ENCODE measurements around the gene PUS1. TPM values are rescaled to one million over a fixed set of nuclear protein-coding genes. Genes with fewer than 3 reads are reported as not detected.

The PUS1 gene
- polyA plus RNA-seq, 1 experiment, result 11.4 TPM

- no peak overlapping the region for H3K27ac ChIP-seq (ENCODE audit: low read depth, low read length)
- DNase-seq (ENCODE audit: low read depth, low spot score), result no peak
- ChIA-PET POLR2A (no interaction called here), CTCF (no interaction called here)
- H3K4me3 ChIP-seq (ENCODE audit: low read depth, low read length), result no peak overlapping the region
- TF ChIP-seq, protein P1, sequence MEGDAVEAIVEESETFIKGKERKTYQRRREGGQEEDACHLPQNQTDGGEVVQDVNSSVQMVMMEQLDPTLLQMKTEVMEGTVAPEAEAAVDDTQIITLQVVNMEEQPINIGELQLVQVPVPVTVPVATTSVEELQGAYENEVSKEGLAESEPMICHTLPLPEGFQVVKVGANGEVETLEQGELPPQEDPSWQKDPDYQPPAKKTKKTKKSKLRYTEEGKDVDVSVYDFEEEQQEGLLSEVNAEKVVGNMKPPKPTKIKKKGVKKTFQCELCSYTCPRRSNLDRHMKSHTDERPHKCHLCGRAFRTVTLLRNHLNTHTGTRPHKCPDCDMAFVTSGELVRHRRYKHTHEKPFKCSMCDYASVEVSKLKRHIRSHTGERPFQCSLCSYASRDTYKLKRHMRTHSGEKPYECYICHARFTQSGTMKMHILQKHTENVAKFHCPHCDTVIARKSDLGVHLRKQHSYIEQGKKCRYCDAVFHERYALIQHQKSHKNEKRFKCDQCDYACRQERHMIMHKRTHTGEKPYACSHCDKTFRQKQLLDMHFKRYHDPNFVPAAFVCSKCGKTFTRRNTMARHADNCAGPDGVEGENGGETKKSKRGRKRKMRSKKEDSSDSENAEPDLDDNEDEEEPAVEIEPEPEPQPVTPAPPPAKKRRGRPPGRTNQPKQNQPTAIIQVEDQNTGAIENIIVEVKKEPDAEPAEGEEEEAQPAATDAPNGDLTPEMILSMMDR (IDR thresholded peaks at IDR 0.05; ENCODE audit: low read depth, low read length), result no peak
- H3K27me3 ChIP-seq (ENCODE audit: control insufficient read depth, insufficient read depth, low read length), result no peaks in the 10 kb centered on the region
- H3K9me3 ChIP-seq (ENCODE audit: control insufficient read depth, insufficient read depth, low read length), result peaks cover 10% of the 10 kb centered on the region; the same call in 1 of the 2 replicates
These were observed 6.3 kb upstream of the PUS1 start for GRCh38 chr12:131922772-131923171.

GRCh38 chr12:131923260-131923659 lies 5.8 kb upstream of the PUS1 start:
- Histone ChIP-seq H3K27me3 (ENCODE audit: control insufficient read depth, insufficient read depth, low read length) (no peaks in the 10 kb centered on the region), H3K9me3 (ENCODE audit: control insufficient read depth, insufficient read depth, low read length) (peaks cover 10% of the 10 kb centered on the region; the same call in 1 of the 2 replicates), H3K27ac (ENCODE audit: low read depth, low read length) (no peak overlapping the region), H3K4me3 (ENCODE audit: low read depth, low read length) (no peak overlapping the region)
- CTCF ChIA-PET, result no interaction called here
- TF ChIP-seq, protein P1 (IDR thresholded peaks at IDR 0.05; ENCODE audit: low read depth, low read length), result no peak
- DNase-seq (ENCODE audit: low read depth, low spot score), result no peak
- POLR2A ChIA-PET, result no interaction called here

- POLR2A ChIA-PET, result interaction anchor here (0.7 kb wide), 2 partner anchors 7 to 58 kb away, joined by 6 to 11 read pairs; no protein-coding TSS in a partner anchor
- Histone ChIP-seq H3K27ac (ENCODE audit: low read depth, low read length) (no peak overlapping the region), H3K9me3 (ENCODE audit: control insufficient read depth, insufficient read depth, low read length) (peaks cover 12% of the 10 kb centered on the region; the same call in 1 of the 2 replicates), H3K4me3 (ENCODE audit: low read depth, low read length) (no peak overlapping the region), H3K27me3 (ENCODE audit: control insufficient read depth, insufficient read depth, low read length) (no peaks in the 10 kb centered on the region)
- TF ChIP-seq, protein P1 (IDR thresholded peaks at IDR 0.05; ENCODE audit: low read depth, low read length), result no peak
- no peak for DNase-seq (ENCODE audit: low read depth, low spot score)
- CTCF ChIA-PET, result interaction anchor here (0.6 kb wide), 2 partner anchors 16 to 146 kb away, joined by 3 to 4 read pairs; no protein-coding TSS in a partner anchor
These were observed 1.7 kb upstream of the PUS1 start for GRCh38 chr12:131927110-131928079.

GRCh38 chr12:131928080-131928710 lies 881 bp upstream of the PUS1 start:
- Histone ChIP-seq H3K9me3 (ENCODE audit: control insufficient read depth, insufficient read depth, low read length) (peaks cover 12% of the 10 kb centered on the region; the same call in 1 of the 2 replicates), H3K27ac (ENCODE audit: low read depth, low read length) (no peak overlapping the region), H3K27me3 (ENCODE audit: control insufficient read depth, insufficient read depth, low read length) (no peaks in the 10 kb centered on the region), H3K4me3 (ENCODE audit: low read depth, low read length) (peak overlapping the region; percentile 75)
- ChIA-PET CTCF (interaction anchor here (0.6 kb wide), 1 partner anchor 146 kb away, joined by 3 read pairs; no protein-coding TSS in a partner anchor), POLR2A (interaction anchor here (0.6 to 0.7 kb wide), 3 partner anchors 8 to 59 kb away, joined by 3 to 11 read pairs (median 6); no protein-coding TSS in a partner anchor)
- DNase-seq (ENCODE audit: low read depth, low spot score), result no peak
- TF ChIP-seq, protein P1 (IDR thresholded peaks at IDR 0.05; ENCODE audit: low read depth, low read length), result no peak
